Esophagus squamous epithelium (tissue), 5 donors: ENCODE measurements around the gene GRAMD1C. TPM values are rescaled to one million over a fixed set of nuclear protein-coding genes. Genes with fewer than 3 reads are reported as not detected.
A peak's percentile ranks its signal among the peaks of the same experiment; 100 is the strongest.

ENCODE experiments used
- DNase-seq: peaks from one replicate; lab custom pipeline; 2025; lab: John Stamatoyannopoulos, UW
- H3K27ac ChIP-seq, 4 donors: fragments of 200-600 bp; sonication (generic); one replicate each; pipeline ENCODE4 v1.5.1; 2016 to 2019; ENCODE audit warnings: mild to moderate bottlenecking in 1 of 4
- H3K27me3 ChIP-seq, 4 donors: fragments of 200-600 bp; sonication (generic); 1 replicate in 3 of 4; 2 replicates in 1 of 4; pipeline versions ENCODE4 v1.5.1 to v1.6.0; 2017 to 2021; ENCODE audit warnings: antibody characterized with exemption in 1 of 4
- H3K36me3 ChIP-seq, 3 donors: fragments of 200-600 bp; sonication (generic); one replicate each; pipeline ENCODE4 v1.5.1; 2016 to 2019
- H3K4me1 ChIP-seq, 3 donors: fragments of 200-600 bp; sonication (generic); one replicate each; pipeline ENCODE4 v1.5.1; 2017 to 2019
- H3K4me3 ChIP-seq, 4 donors: fragments of 200-600 bp; sonication (generic); 1 replicate in 3 of 4; 2 replicates in 1 of 4; pipeline ENCODE4 v1.5.1; 2016 to 2019; ENCODE audit warnings: mild to moderate bottlenecking in 2 of 4, moderate library complexity in 1 of 4
- H3K9me3 ChIP-seq, 3 donors: fragments of 200-600 bp; sonication (generic); one replicate each; pipeline ENCODE4 v1.5.1; 2016 to 2019
- POLR2A ChIP-seq, 4 donors: fragments of 450-650 bp; IDR thresholded peaks; one replicate each; pipeline ENCODE4 v1.6.1; 2017; ENCODE audit warnings: antibody characterized with exemption in 4 of 4, mild to moderate bottlenecking in 4 of 4, moderate library complexity in 3 of 4
- WGBS, 2 donors: methylation state at CpG; one replicate each; pipeline ENCODE4 v1.1.5; 2018; 5-methylcytosine and 5-hydroxymethylcytosine counted together
- intact Hi-C: fragments of 100-400 bp; cut with DNase I; formaldehyde crosslinking; loops from one replicate; pipeline ENCODE4 v1.15.0; 2022
- total RNA-seq, 4 donors: library from RNA; depleted of rRNA; stranded (reverse); fragments of >200 nt; gene quantifications; one replicate each; pipeline ENCODE4 v1.1.0, GENCODE V29; 2016
- TF ChIP-seq, protein P1 (sequence below), 6 experiments: fragments of 450-650 bp in 4 of 6; fragments of 200-600 bp in 2 of 6; sonication (generic) in 2 of 6; IDR thresholded peaks; one replicate each; pipeline ENCODE4 v1.5.1; 2016 to 2019; ENCODE audit warnings: antibody characterized with exemption in 6 of 6, mild to moderate bottlenecking in 4 of 6, moderate library complexity in 4 of 6
- donor health status: DM: yes; HTN: yes; CAD: no.

The GRAMD1C gene
- total RNA-seq, 4 donors from 2014 or later = 4.4 to 12.6 (median 6.6) TPM

DNA sequence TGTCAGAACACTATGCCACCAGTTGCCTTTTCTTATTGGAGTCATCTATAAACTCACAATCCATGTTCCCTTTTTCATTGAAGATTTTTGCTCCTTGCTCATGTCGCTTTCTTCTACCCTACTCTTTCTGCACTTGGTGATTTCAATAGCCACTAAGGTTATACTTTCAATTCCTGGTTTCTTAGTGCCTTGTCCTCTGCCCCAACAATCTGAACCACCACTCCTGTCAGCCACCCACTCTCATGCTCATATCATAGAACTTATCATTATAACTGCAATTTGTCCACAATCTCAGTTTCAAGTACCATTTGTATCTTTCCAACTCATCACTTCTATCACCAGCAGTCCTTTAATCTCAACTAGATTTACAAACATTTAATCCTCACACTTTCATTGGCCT, 10.0 kb upstream of the GRAMD1C start:
- Histone ChIP-seq H3K27me3 (no peaks in the 10 kb centered on the region), H3K4me3 (no peak overlapping the region), H3K4me1 (peaks cover 0 to 11% (median 3%) of the 10 kb centered on the region in 3 donors), H3K27ac (no peak overlapping the region), H3K9me3 (no peaks in the 10 kb centered on the region), H3K36me3 (no peaks in the 10 kb centered on the region)
- TF ChIP-seq, protein P1, sequence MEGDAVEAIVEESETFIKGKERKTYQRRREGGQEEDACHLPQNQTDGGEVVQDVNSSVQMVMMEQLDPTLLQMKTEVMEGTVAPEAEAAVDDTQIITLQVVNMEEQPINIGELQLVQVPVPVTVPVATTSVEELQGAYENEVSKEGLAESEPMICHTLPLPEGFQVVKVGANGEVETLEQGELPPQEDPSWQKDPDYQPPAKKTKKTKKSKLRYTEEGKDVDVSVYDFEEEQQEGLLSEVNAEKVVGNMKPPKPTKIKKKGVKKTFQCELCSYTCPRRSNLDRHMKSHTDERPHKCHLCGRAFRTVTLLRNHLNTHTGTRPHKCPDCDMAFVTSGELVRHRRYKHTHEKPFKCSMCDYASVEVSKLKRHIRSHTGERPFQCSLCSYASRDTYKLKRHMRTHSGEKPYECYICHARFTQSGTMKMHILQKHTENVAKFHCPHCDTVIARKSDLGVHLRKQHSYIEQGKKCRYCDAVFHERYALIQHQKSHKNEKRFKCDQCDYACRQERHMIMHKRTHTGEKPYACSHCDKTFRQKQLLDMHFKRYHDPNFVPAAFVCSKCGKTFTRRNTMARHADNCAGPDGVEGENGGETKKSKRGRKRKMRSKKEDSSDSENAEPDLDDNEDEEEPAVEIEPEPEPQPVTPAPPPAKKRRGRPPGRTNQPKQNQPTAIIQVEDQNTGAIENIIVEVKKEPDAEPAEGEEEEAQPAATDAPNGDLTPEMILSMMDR (IDR thresholded peaks at IDR 0.05) = no peak
- no peak for TF ChIP-seq POLR2A (IDR thresholded peaks at IDR 0.05)
- WGBS, 2 donors = 90 to 96% methylated on average over 1 of the region's 1 CpG
- intact Hi-C loops = no loop called here
- DNase-seq = no peak

DNA sequence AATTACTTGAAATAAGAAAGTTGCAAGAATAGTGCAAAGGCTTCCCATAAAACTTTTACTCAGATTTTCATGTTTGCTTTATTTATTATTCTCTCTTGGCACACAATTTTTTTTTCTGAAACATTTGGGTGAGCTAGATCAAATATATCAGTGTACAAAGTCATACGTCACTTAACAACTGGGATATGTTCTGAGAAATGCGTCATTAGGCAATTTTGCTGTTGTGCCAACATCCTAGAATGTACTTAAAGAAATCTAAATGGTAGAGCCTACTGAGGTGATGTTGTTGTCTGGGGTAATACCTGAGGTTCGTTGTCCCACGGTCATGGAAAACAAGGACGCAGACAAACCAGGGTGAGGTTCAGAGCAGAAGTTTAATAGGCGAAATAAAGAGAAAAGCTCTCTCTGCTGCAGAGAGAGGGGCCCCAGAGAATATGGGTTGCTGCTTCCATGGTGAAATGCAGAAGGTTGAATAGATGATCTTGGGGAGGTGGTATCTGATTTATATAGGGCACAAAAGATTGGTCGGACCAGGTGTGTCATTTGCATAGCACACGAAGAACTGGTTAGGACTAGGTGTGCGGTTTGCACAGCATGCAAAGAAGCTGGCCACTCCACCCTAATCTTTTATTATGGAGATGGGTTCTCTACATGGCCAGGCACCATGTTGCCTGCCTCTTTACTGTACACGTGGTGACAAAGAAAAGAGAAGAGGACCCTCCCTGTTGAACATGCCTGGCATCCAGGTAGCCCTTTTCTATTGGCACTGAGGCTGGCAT, 8.8 kb upstream of the GRAMD1C start:
- DNase-seq = no peak
- WGBS, 2 donors = 69 to 77% methylated on average over 10 of the region's 10 CpGs
- Histone ChIP-seq H3K27ac (peak overlapping the region in 1 of 4 donors; percentile 45), H3K36me3 (no peaks in the 10 kb centered on the region), H3K4me1 (peaks cover 0 to 11% (median 3%) of the 10 kb centered on the region in 3 donors), H3K4me3 (no peak overlapping the region), H3K27me3 (no peaks in the 10 kb centered on the region), H3K9me3 (no peaks in the 10 kb centered on the region)
- no peak for TF ChIP-seq POLR2A (IDR thresholded peaks at IDR 0.05)
- TF ChIP-seq, protein P1 (IDR thresholded peaks at IDR 0.05) = no peak
- intact Hi-C loops = no loop called here

DNA sequence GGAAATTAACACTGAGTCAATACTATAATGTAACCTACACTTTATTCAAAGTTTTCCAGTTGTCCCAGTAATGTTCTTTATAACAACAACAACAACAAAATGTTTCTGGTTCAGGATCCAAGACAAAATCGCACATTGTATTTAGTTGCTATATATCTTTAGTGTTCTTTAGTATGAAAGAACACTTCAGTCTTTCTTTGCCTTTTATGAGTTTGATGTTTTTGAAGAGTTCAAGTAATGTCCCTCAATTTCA, 7.6 kb upstream of the GRAMD1C start:
- TF ChIP-seq POLR2A (IDR thresholded peaks at IDR 0.05) = no peak
- TF ChIP-seq, protein P1 (IDR thresholded peaks at IDR 0.05) = no peak
- H3K27ac ChIP-seq = peak overlapping the region in 1 of 4 donors; percentile 45
- WGBS, 2 donors = 0% methylated on average over 1 of the region's 1 CpG

DNA sequence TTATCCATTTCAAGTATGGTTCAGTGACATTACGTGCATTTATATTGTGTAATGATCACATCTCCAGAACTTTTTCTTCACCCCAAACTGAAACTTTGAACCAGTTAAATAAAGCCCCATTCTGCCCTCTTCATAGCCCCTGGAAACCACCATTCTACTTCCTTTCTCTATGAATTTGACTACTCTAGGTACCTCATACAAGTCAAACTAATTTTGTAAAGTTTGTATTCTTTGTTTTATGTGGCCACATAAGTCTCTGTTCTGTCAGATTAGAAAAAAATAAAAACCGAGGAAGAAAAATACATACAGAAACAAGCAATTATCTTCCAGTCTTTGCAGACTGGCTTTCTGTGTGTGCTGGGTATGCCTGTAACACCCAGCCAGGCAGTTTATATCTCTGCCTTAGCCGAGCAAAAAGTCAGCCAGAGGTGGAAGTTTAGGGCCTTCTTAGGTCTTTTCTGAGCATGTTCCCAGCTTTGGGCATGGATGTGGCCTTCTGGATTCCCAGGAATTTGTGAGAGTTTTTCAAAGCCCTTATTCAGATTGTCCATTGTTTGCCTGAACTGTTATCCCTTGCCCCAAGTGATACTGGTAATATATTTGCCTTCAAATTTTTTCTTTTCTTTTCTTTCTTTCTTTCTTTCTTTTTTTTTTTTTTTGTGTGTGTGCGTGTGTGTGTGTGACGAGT, 6.0 kb upstream of the GRAMD1C start:
- no peak for DNase-seq
- intact Hi-C loops = no loop called here
- Histone ChIP-seq H3K27me3 (no peaks in the 10 kb centered on the region), H3K4me3 (no peak overlapping the region), H3K27ac (no peak overlapping the region), H3K4me1 (peaks cover 0 to 11% (median 3%) of the 10 kb centered on the region in 3 donors), H3K36me3 (no peaks in the 10 kb centered on the region), H3K9me3 (no peaks in the 10 kb centered on the region)
- 73 to 78% methylated on average over 4 to 5 of the region's 5 CpGs for WGBS, 2 donors
- TF ChIP-seq, protein P1 (IDR thresholded peaks at IDR 0.05) = no peak
- TF ChIP-seq POLR2A (IDR thresholded peaks at IDR 0.05) = no peak

More for the DNA sequence above, 7.6 kb upstream of the GRAMD1C start:
- intact Hi-C loops = no loop called here
- no peaks in the 10 kb centered on the region for H3K9me3 ChIP-seq
- DNase-seq = no peak
- H3K4me1 ChIP-seq = peaks cover 0 to 11% (median 3%) of the 10 kb centered on the region in 3 donors
- no peaks in the 10 kb centered on the region for H3K36me3 ChIP-seq
- no peak overlapping the region for H3K4me3 ChIP-seq
- no peaks in the 10 kb centered on the region for H3K27me3 ChIP-seq

DNA sequence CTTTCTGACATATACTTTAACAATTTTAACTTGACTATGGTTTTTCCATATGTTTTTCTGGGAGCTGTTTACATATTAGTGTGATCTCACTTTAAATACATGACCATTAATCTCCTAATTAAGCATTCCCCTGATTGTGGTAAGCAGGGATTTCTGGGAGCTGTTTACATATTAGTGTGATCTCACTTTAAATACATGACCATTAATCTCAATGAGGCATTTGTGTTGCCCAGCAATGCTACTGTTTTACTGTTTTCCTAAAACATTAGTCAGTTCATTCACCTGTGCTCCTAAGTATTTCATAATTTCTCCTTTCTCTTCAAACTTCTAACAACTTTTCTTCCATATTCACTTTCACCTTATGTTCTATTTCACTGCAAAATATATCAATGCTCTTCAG, 3.6 kb upstream of the GRAMD1C start:
- no peak for DNase-seq
- H3K36me3 ChIP-seq = no peaks in the 10 kb centered on the region
- intact Hi-C loops = no loop called here
- H3K27me3 ChIP-seq = no peaks in the 10 kb centered on the region
- H3K27ac ChIP-seq = no peak overlapping the region
- no peak for TF ChIP-seq POLR2A (IDR thresholded peaks at IDR 0.05)
- TF ChIP-seq, protein P1 (IDR thresholded peaks at IDR 0.05) = no peak
- H3K4me3 ChIP-seq = no peak overlapping the region
- H3K9me3 ChIP-seq = no peaks in the 10 kb centered on the region
- H3K4me1 ChIP-seq = peaks cover 0 to 21% (median 3%) of the 10 kb centered on the region in 3 donors
